Astrocyte of the cerebellum (primary cell): ENCODE measurements around the gene CACNA1E.

ENCODE experiments used
- DNase-seq: peaks from one replicate; pipeline ENCODE4 v3.0.0-alpha.2; 2011; ENCODE audit warnings: low read depth
- H3K4me3 ChIP-seq: 2 replicates; pipeline ENCODE4 v1.5.1; 2011; ENCODE audit warnings: mild to moderate bottlenecking, low read depth, low read length, moderate library complexity
- CTCF ChIP-seq: IDR thresholded peaks from 2 replicates; pipeline ENCODE4 v1.5.1; 2012; ENCODE audit warnings: low read length, low read depth, moderate library complexity, mild to moderate bottlenecking; ENCODE audit errors: missing control alignments
- in situ Hi-C: cut with HindIII; loops from 2 replicates; pipeline ENCODE4 v1.10.0; 2017; ENCODE audit warnings: low sequenced_read_pairs

CACNA1E gene

GRCh38 chr1:181661569-181661968 is 178.3 kb downstream of the CACNA1E start:
- TF ChIP-seq CTCF: no peak
- in situ Hi-C loops: no loop called here
- no peak for DNase-seq
- H3K4me3 ChIP-seq: no peak overlapping the region

- no peak for TF ChIP-seq CTCF
- in situ Hi-C loops: no loop called here
- DNase-seq: no peak
- no peak overlapping the region for H3K4me3 ChIP-seq
These were observed 179.3 kb downstream of the CACNA1E start for GRCh38 chr1:181662606-181663005.

- in situ Hi-C loops: no loop called here
- TF ChIP-seq CTCF: no peak
- DNase-seq: no peak
- H3K4me3 ChIP-seq: no peak overlapping the region
These were observed 181.2 kb downstream of the CACNA1E start for GRCh38 chr1:181664543-181664942.

GRCh38 chr1:181669246-181669645 is 185.9 kb downstream of the CACNA1E start:
- no peak overlapping the region for H3K4me3 ChIP-seq
- in situ Hi-C loops: no loop called here
- no peak for TF ChIP-seq CTCF
- DNase-seq: no peak

GRCh38 chr1:181674617-181675016 is 191.3 kb downstream of the CACNA1E start:
- no peak for DNase-seq
- H3K4me3 ChIP-seq: no peak overlapping the region
- TF ChIP-seq CTCF: no peak
- in situ Hi-C loops: no loop called here

GRCh38 chr1:181675091-181675917 is 192.0 kb downstream of the CACNA1E start:
- H3K4me3 ChIP-seq: no peak overlapping the region
- no peak for DNase-seq
- TF ChIP-seq CTCF: no peak
- in situ Hi-C loops: no loop called here
